Activated naive CD8-positive, alpha-beta T cell treated with anti-CD3 and anti-CD28 coated beads, Interleukin-2, amount 50 U/mL, for 24 hours (primary cell): ENCODE results near the gene PZP.
"Not testable (repeated sequence)": the region's sequence is repeated elsewhere in the genome, so short reads cannot be mapped to it uniquely, and the experiment has no call there.

Experiments
- ATAC-seq: fragments of 150-1000 bp; cut with Tn5 transposase; one replicate; pipeline ENCODE4 v1.10.0; 2021
- DNase-seq: peaks from one replicate; pipeline ENCODE4 v3.0.0; 2021
- H3K27ac Mint-ChIP-seq: one replicate; pipeline ENCODE4 v1.8.0; 2021; ENCODE audit warnings: mild to moderate bottlenecking, mixed read lengths
- H3K27me3 Mint-ChIP-seq: one replicate; pipeline ENCODE4 v1.8.0; 2021; ENCODE audit warnings: mixed read lengths
- H3K36me3 Mint-ChIP-seq: one replicate; pipeline ENCODE4 v1.8.0; 2021; ENCODE audit warnings: low read depth, mixed read lengths
- H3K4me1 Mint-ChIP-seq: one replicate; pipeline ENCODE4 v1.8.0; 2021; ENCODE audit warnings: mixed read lengths
- H3K4me3 Mint-ChIP-seq: one replicate; pipeline ENCODE4 v1.8.0; 2021; ENCODE audit warnings: mild to moderate bottlenecking, moderate library complexity, mixed read lengths
- H3K9me3 Mint-ChIP-seq: one replicate; pipeline ENCODE4 v1.8.0; 2021; ENCODE audit warnings: mixed read lengths

PZP gene

GRCh38 chr12:9148926-9149325, 59.3 kb downstream of the PZP start:
- peaks cover 22% of the 10 kb centered on the region for H3K9me3 Mint-ChIP-seq
- H3K36me3 Mint-ChIP-seq, result peaks cover 19% of the 10 kb centered on the region
- no peak for DNase-seq
- H3K4me3 Mint-ChIP-seq, result no peak overlapping the region
- ATAC-seq, result no peak
- peaks cover 19% of the 10 kb centered on the region for H3K4me1 Mint-ChIP-seq
- H3K27me3 Mint-ChIP-seq, result peaks cover 1% of the 10 kb centered on the region
- H3K27ac Mint-ChIP-seq, result no peak overlapping the region

- H3K4me1 Mint-ChIP-seq, result peaks cover 19% of the 10 kb centered on the region
- ATAC-seq (no peak), DNase-seq (no peak)
- no peak overlapping the region for H3K4me3 Mint-ChIP-seq
- H3K36me3 Mint-ChIP-seq, result peaks cover 23% of the 10 kb centered on the region
- peaks cover 1% of the 10 kb centered on the region for H3K27me3 Mint-ChIP-seq
- peak overlapping the region; percentile 12 for H3K27ac Mint-ChIP-seq
- peaks cover 28% of the 10 kb centered on the region for H3K9me3 Mint-ChIP-seq
These were observed 60.7 kb downstream of the PZP start for GRCh38 chr12:9147461-9147860.

- no peak for ATAC-seq
- no peak for DNase-seq
These were observed 63.5 kb downstream of the PZP start for GRCh38 chr12:9144730-9145106.

GRCh38 chr12:9143929-9144729, 64.1 kb downstream of the PZP start:
- H3K9me3 Mint-ChIP-seq, result peaks cover 28% of the 10 kb centered on the region
- DNase-seq (no peak), ATAC-seq (no peak)
- no peak overlapping the region for H3K27ac Mint-ChIP-seq
- peaks cover 23% of the 10 kb centered on the region for H3K36me3 Mint-ChIP-seq
- peaks cover 19% of the 10 kb centered on the region for H3K4me1 Mint-ChIP-seq
- H3K4me3 Mint-ChIP-seq, result no peak overlapping the region
- peaks cover 1% of the 10 kb centered on the region for H3K27me3 Mint-ChIP-seq

More at GRCh38 chr12:9144730-9145106, 63.5 kb downstream of the PZP start:
- H3K27me3 Mint-ChIP-seq, result peaks cover 1% of the 10 kb centered on the region
- peaks cover 23% of the 10 kb centered on the region for H3K36me3 Mint-ChIP-seq
- no peak overlapping the region for H3K4me3 Mint-ChIP-seq
- H3K27ac Mint-ChIP-seq, result no peak overlapping the region
- peaks cover 19% of the 10 kb centered on the region for H3K4me1 Mint-ChIP-seq
- peaks cover 28% of the 10 kb centered on the region for H3K9me3 Mint-ChIP-seq

GRCh38 chr12:9143137-9143536, 65.1 kb downstream of the PZP start:
- Mint-ChIP-seq H3K27ac (no peak overlapping the region), H3K9me3 (peaks cover 28% of the 10 kb centered on the region), H3K36me3 (peaks cover 23% of the 10 kb centered on the region), H3K27me3 (peaks cover 1% of the 10 kb centered on the region), H3K4me1 (peaks cover 19% of the 10 kb centered on the region), H3K4me3 (no peak overlapping the region)
- no peak for DNase-seq
- ATAC-seq, result no peak

- H3K27ac Mint-ChIP-seq, H3K27me3 Mint-ChIP-seq, H3K4me3 Mint-ChIP-seq, H3K4me1 Mint-ChIP-seq, H3K36me3 Mint-ChIP-seq, ATAC-seq, DNase-seq: not testable (repeated sequence)
- peaks cover 14% of the 10 kb centered on the region for H3K9me3 Mint-ChIP-seq
These were observed 68.5 kb downstream of the PZP start for GRCh38 chr12:9139588-9140290.

- Mint-ChIP-seq H3K36me3 (no peaks in the 10 kb centered on the region), H3K9me3 (no peaks in the 10 kb centered on the region), H3K27ac (no peak overlapping the region), H3K4me3 (no peak overlapping the region), H3K4me1 (no peaks in the 10 kb centered on the region), H3K27me3 (no peaks in the 10 kb centered on the region)
- DNase-seq, result no peak
- no peak for ATAC-seq
These were observed 72.3 kb downstream of the PZP start for GRCh38 chr12:9135903-9136310.

GRCh38 chr12:9134981-9135628, 73.1 kb downstream of the PZP start:
- Mint-ChIP-seq H3K4me3 (no peak overlapping the region), H3K4me1 (no peaks in the 10 kb centered on the region), H3K36me3 (no peaks in the 10 kb centered on the region), H3K9me3 (peaks cover 7% of the 10 kb centered on the region), H3K27me3 (no peaks in the 10 kb centered on the region), H3K27ac (no peak overlapping the region)
- DNase-seq (peak; percentile 5), ATAC-seq (peak; percentile 46)

GRCh38 chr12:9133216-9133916, 74.8 kb downstream of the PZP start:
- Mint-ChIP-seq H3K27me3 (no peaks in the 10 kb centered on the region), H3K4me3 (no peak overlapping the region), H3K36me3 (peaks cover 2% of the 10 kb centered on the region), H3K27ac (no peak overlapping the region), H3K9me3 (peaks cover 11% of the 10 kb centered on the region), H3K4me1 (no peaks in the 10 kb centered on the region)
- DNase-seq (no peak), ATAC-seq (no peak)

- Mint-ChIP-seq H3K36me3 (peaks cover 2% of the 10 kb centered on the region), H3K9me3 (peaks cover 11% of the 10 kb centered on the region), H3K27me3 (no peaks in the 10 kb centered on the region), H3K4me1 (no peaks in the 10 kb centered on the region), H3K4me3 (no peak overlapping the region), H3K27ac (no peak overlapping the region)
- no peak for DNase-seq
- ATAC-seq, result no peak
These were observed 76.1 kb downstream of the PZP start for GRCh38 chr12:9132008-9132535.

GRCh38 chr12:9130244-9130643, 78.0 kb downstream of the PZP start:
- Mint-ChIP-seq H3K9me3 (peaks cover 11% of the 10 kb centered on the region), H3K27ac (no peak overlapping the region), H3K27me3 (no peaks in the 10 kb centered on the region), H3K36me3 (peaks cover 2% of the 10 kb centered on the region), H3K4me3 (no peak overlapping the region), H3K4me1 (no peaks in the 10 kb centered on the region)
- ATAC-seq (no peak), DNase-seq (no peak)

- Mint-ChIP-seq H3K27me3 (no peaks in the 10 kb centered on the region), H3K27ac (no peak overlapping the region), H3K36me3 (peaks cover 2% of the 10 kb centered on the region), H3K4me1 (no peaks in the 10 kb centered on the region), H3K4me3 (no peak overlapping the region), H3K9me3 (peaks cover 11% of the 10 kb centered on the region)
- no peak for ATAC-seq
- no peak for DNase-seq
These were observed 80.1 kb downstream of the PZP start for GRCh38 chr12:9127936-9128663.

- Mint-ChIP-seq H3K36me3 (peaks cover 2% of the 10 kb centered on the region), H3K27ac (no peak overlapping the region), H3K27me3 (no peaks in the 10 kb centered on the region), H3K4me3 (no peak overlapping the region), H3K4me1 (no peaks in the 10 kb centered on the region), H3K9me3 (peaks cover 11% of the 10 kb centered on the region)
- ATAC-seq (no peak), DNase-seq (no peak)
These were observed 80.7 kb downstream of the PZP start for GRCh38 chr12:9127484-9127883.
